H9 (cell line): Measurements from ENCODE around the gene DNAJC11. TPM values are rescaled to one million over a fixed set of nuclear protein-coding genes. Genes with fewer than 3 reads are reported as not detected.

Experiments used
- DNase-seq: peaks from one replicate; pipeline ENCODE4 v3.0.0-alpha.2; 2017
- H2AFZ ChIP-seq: one replicate; pipeline ENCODE4 v1.6.1; 2013; ENCODE audit warnings: mild to moderate bottlenecking, low read length, control low read depth, moderate library complexity
- H2AK5ac ChIP-seq: 2 replicates; pipeline ENCODE4 v1.6.1; 2013; ENCODE audit warnings: low read length, control low read depth, mixed read lengths; ENCODE audit not compliant: insufficient read length
- H2BK120ac ChIP-seq: one replicate; pipeline ENCODE4 v1.6.1; 2013; ENCODE audit warnings: low read depth, mild to moderate bottlenecking, low read length, control low read depth, inconsistent platforms; ENCODE audit not compliant: poor library complexity, severe bottlenecking
- H2BK12ac ChIP-seq: 2 replicates; pipeline ENCODE4 v1.6.1; 2013; ENCODE audit warnings: low read length, control low read depth, mixed read lengths, low read depth; ENCODE audit not compliant: insufficient read length
- H2BK15ac ChIP-seq: 2 replicates; pipeline ENCODE4 v1.6.1; 2013; ENCODE audit warnings: low read depth, low read length, control low read depth
- H2BK20ac ChIP-seq: one replicate; pipeline ENCODE4 v1.6.1; 2013; ENCODE audit warnings: low read depth, mild to moderate bottlenecking, low read length, control low read depth, inconsistent platforms; ENCODE audit not compliant: poor library complexity, severe bottlenecking
- H2BK5ac ChIP-seq: 2 replicates; pipeline ENCODE4 v1.6.1; 2013; ENCODE audit warnings: low read length, control low read depth, mixed read lengths; ENCODE audit not compliant: insufficient read length
- H3K14ac ChIP-seq: 2 replicates; pipeline ENCODE4 v1.6.1; 2013; ENCODE audit warnings: low read length, control low read depth; ENCODE audit not compliant: insufficient read depth
- H3K18ac ChIP-seq: 2 replicates; pipeline ENCODE4 v1.6.1; 2013; ENCODE audit warnings: low read depth, mild to moderate bottlenecking, mixed read lengths, low read length, control low read depth; ENCODE audit not compliant: insufficient read length
- H3K23ac ChIP-seq: 2 replicates; pipeline ENCODE4 v1.6.1; 2013; ENCODE audit warnings: low read length, control low read depth, mixed read lengths, low read depth; ENCODE audit not compliant: insufficient read length
- H3K23me2 ChIP-seq: 2 replicates; pipeline ENCODE4 v1.6.1; 2013; ENCODE audit warnings: low read depth, mild to moderate bottlenecking, mixed read lengths, low read length, control low read depth; ENCODE audit not compliant: insufficient read length, poor library complexity, severe bottlenecking
- H3K27ac ChIP-seq: 2 replicates; pipeline ENCODE4 v1.5.1; 2013; ENCODE audit warnings: low read length, control low read depth, mixed read lengths, low read depth; ENCODE audit not compliant: insufficient read length
- H3K27me3 ChIP-seq: 2 replicates; pipeline ENCODE4 v1.6.1; 2013; ENCODE audit warnings: low read length, control low read depth, inconsistent platforms; ENCODE audit not compliant: insufficient read depth
- H3K4ac ChIP-seq: 2 replicates; pipeline ENCODE4 v1.6.1; 2013; ENCODE audit warnings: low read depth, mild to moderate bottlenecking, control low read depth, inconsistent platforms, low read length, moderate library complexity
- H3K4me1 ChIP-seq: 2 replicates; pipeline ENCODE4 v1.6.1; 2013; ENCODE audit warnings: low read length, control low read depth, inconsistent platforms; ENCODE audit not compliant: insufficient read depth
- H3K4me2 ChIP-seq: 2 replicates; pipeline ENCODE4 v1.6.1; 2013; ENCODE audit warnings: low read length, control low read depth, mixed read lengths; ENCODE audit not compliant: insufficient read length, insufficient read depth
- H3K56ac ChIP-seq: 2 replicates; pipeline ENCODE4 v1.6.1; 2013; ENCODE audit warnings: low read depth, mild to moderate bottlenecking, mixed read lengths, low read length, control low read depth; ENCODE audit not compliant: insufficient read length
- H3K79me1 ChIP-seq: 2 replicates; pipeline ENCODE4 v1.6.1; 2013; ENCODE audit warnings: low read depth, mild to moderate bottlenecking, moderate library complexity, low read length, control low read depth, inconsistent platforms; ENCODE audit not compliant: insufficient read depth, poor library complexity, severe bottlenecking
- H3K79me2 ChIP-seq: 2 replicates; pipeline ENCODE4 v1.6.1; 2013; ENCODE audit warnings: low read length, control low read depth, inconsistent platforms; ENCODE audit not compliant: insufficient read depth
- H3K9ac ChIP-seq: 2 replicates; pipeline ENCODE4 v1.6.1; 2013; ENCODE audit warnings: low read length, control low read depth, mixed read lengths; ENCODE audit not compliant: insufficient read length; ENCODE audit errors: extremely low read depth
- H3K9me3 ChIP-seq: one replicate; pipeline ENCODE4 v1.6.1; 2013; ENCODE audit warnings: low read depth, low read length, inconsistent platforms; ENCODE audit not compliant: control insufficient read depth
- H3T11ph ChIP-seq: one replicate; pipeline ENCODE4 v1.6.1; 2013; ENCODE audit warnings: mild to moderate bottlenecking, low read length, control low read depth, inconsistent platforms
- H4K20me1 ChIP-seq: one replicate; pipeline ENCODE4 v1.6.1; 2013; ENCODE audit not compliant: control insufficient read depth, insufficient read length, insufficient read depth
- H4K5ac ChIP-seq: 2 replicates; pipeline ENCODE4 v1.6.1; 2013; ENCODE audit warnings: low read depth, mild to moderate bottlenecking, mixed read lengths, low read length, control low read depth; ENCODE audit not compliant: insufficient read length
- H4K8ac ChIP-seq: replicated peaks from 2 replicates; pipeline ENCODE4 v1.6.1; 2013; ENCODE audit warnings: low read length, control low read depth, mixed read lengths, low read depth; ENCODE audit not compliant: insufficient read length
- H4K91ac ChIP-seq: 2 replicates; pipeline ENCODE4 v1.6.1; 2013; ENCODE audit warnings: low read depth, mild to moderate bottlenecking, moderate library complexity, mixed read lengths, low read length, control low read depth; ENCODE audit not compliant: insufficient read length
- H3K27ac Mint-ChIP-seq, 3 experiments: 2 replicates in 2 of 3; 3 replicates in 1 of 3; pipeline ENCODE4 v1.8.0; 2020 to 2021; ENCODE audit warnings: mixed read lengths in 3 of 3, mild to moderate bottlenecking in 1 of 3, moderate library complexity in 1 of 3
- H3K27me3 Mint-ChIP-seq: 2 replicates; pipeline ENCODE4 v1.8.0; 2021; ENCODE audit warnings: low read depth, mild to moderate bottlenecking, moderate library complexity, mixed read lengths
- H3K36me3 Mint-ChIP-seq, 3 experiments: 2 replicates in 2 of 3; 3 replicates in 1 of 3; pipeline ENCODE4 v1.8.0; 2020 to 2021; ENCODE audit warnings: low read depth in 3 of 3, mixed read lengths in 3 of 3; ENCODE audit not compliant: insufficient read depth in 1 of 3
- H3K4me1 Mint-ChIP-seq, 2 experiments: 2 replicates each; pipeline ENCODE4 v1.8.0; 2020; ENCODE audit warnings: mixed read lengths in 2 of 2
- H3K4me3 Mint-ChIP-seq, 2 experiments: 2 replicates in 1 of 2; 3 replicates in 1 of 2; pipeline ENCODE4 v1.8.0; 2020 to 2021; ENCODE audit warnings: mild to moderate bottlenecking in 2 of 2, mixed read lengths in 2 of 2, moderate library complexity in 1 of 2
- H3K9me3 Mint-ChIP-seq, 2 experiments: 2 replicates in 1 of 2; 3 replicates in 1 of 2; pipeline ENCODE4 v1.8.0; 2020; ENCODE audit warnings: mild to moderate bottlenecking in 2 of 2, mixed read lengths in 2 of 2, moderate library complexity in 1 of 2
- WGBS: extraction: QIAGEN DNeasy Blood & Tissue Kit; methylation state at CpG from one replicate; pipeline ENCODE4 v1.1.7; 2013; ENCODE audit warnings: missing lambda C conversion rate, low lambda C conversion rate, mixed read lengths; ENCODE audit not compliant: insufficient read length; ENCODE audit errors: extremely low coverage; 5-methylcytosine and 5-hydroxymethylcytosine counted together
- total RNA-seq: library from RNA; stranded (reverse); gene quantifications from 2 replicates; pipeline ENCODE4 v1.2.1, GENCODE V29; 2021
- TF ChIP-seq, protein P1 (sequence below): fragments of 200-600 bp; sonication (generic); conservative IDR thresholded peaks from 3 replicates; pipeline ENCODE4 v1.8.0; 2021; ENCODE audit warnings: antibody characterized with exemption, mild to moderate bottlenecking

DNAJC11 gene
- total RNA-seq, 1 experiment from 2014 or later: 88.5 TPM

DNA sequence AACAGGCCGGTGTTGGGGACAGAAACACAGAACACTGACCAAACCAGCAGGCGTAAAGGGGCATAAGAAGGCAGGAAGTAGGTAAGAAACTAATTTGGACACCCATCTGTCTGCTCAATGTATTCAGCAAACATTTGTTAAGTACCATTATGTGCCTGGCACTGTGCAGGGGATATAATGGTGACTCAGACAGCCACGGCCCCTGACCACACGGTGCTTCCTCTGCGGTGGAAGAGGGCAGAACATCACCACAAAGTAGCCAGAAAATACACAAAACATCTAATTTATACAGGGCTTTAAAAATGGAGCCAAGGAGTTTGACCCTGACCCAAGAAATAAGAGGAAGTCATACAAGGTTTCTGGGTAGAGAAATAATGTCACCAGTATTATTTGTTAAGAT lies 12.9 kb downstream of the DNAJC11 start:
- no peaks in the 10 kb centered on the region for H4K20me1 ChIP-seq
- no peak overlapping the region for H4K5ac ChIP-seq
- no peak overlapping the region for H3K56ac ChIP-seq
- H3K4me1 Mint-ChIP-seq: peaks cover 17 to 20% of the 10 kb centered on the region in 2 experiments
- H3T11ph ChIP-seq: no peak overlapping the region
- no peak overlapping the region for H2BK5ac ChIP-seq
- TF ChIP-seq, protein P1, sequence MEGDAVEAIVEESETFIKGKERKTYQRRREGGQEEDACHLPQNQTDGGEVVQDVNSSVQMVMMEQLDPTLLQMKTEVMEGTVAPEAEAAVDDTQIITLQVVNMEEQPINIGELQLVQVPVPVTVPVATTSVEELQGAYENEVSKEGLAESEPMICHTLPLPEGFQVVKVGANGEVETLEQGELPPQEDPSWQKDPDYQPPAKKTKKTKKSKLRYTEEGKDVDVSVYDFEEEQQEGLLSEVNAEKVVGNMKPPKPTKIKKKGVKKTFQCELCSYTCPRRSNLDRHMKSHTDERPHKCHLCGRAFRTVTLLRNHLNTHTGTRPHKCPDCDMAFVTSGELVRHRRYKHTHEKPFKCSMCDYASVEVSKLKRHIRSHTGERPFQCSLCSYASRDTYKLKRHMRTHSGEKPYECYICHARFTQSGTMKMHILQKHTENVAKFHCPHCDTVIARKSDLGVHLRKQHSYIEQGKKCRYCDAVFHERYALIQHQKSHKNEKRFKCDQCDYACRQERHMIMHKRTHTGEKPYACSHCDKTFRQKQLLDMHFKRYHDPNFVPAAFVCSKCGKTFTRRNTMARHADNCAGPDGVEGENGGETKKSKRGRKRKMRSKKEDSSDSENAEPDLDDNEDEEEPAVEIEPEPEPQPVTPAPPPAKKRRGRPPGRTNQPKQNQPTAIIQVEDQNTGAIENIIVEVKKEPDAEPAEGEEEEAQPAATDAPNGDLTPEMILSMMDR: no peak
- no peak overlapping the region for H2BK120ac ChIP-seq
- H3K4me2 ChIP-seq: no peak overlapping the region
- H3K27ac Mint-ChIP-seq: peak overlapping the region in 1 of 3 experiments; percentile 72; a peak in 3 of 7 replicates
- no peaks in the 10 kb centered on the region for H3K23me2 ChIP-seq
- H2BK15ac ChIP-seq: no peak overlapping the region
- no peaks in the 10 kb centered on the region for H3K9me3 Mint-ChIP-seq
- H4K91ac ChIP-seq: no peak overlapping the region
- no peaks in the 10 kb centered on the region; the same call in 1 of the 2 replicates for H3K27me3 ChIP-seq
- no peak overlapping the region for H3K4ac ChIP-seq
- no peaks in the 10 kb centered on the region for H3K9me3 ChIP-seq
- no peak overlapping the region for H3K27ac ChIP-seq
- no peak overlapping the region for H3K23ac ChIP-seq
- H3K27me3 Mint-ChIP-seq: no peaks in the 10 kb centered on the region
- WGBS: no CpG with 5 or more reads among the region's 5 CpGs
- no peak overlapping the region for H2BK20ac ChIP-seq
- H3K4me1 ChIP-seq: peaks cover 7% of the 10 kb centered on the region
- H2AK5ac ChIP-seq: no peak overlapping the region
- no peak overlapping the region for H4K8ac ChIP-seq
- H3K36me3 Mint-ChIP-seq: peaks cover 3 to 13% (median 9%) of the 10 kb centered on the region in 3 experiments; a peak in 6 of 7 replicates
- H3K18ac ChIP-seq: no peak overlapping the region
- H3K14ac ChIP-seq: no peak overlapping the region
- H2AFZ ChIP-seq: no peak overlapping the region
- H3K4me3 Mint-ChIP-seq: no peak overlapping the region
- peaks cover 30% of the 10 kb centered on the region for H3K79me1 ChIP-seq
- no peak for DNase-seq
- H3K79me2 ChIP-seq: peaks cover 32% of the 10 kb centered on the region; the same call in 1 of the 2 replicates
- H3K9ac ChIP-seq: no peak overlapping the region
- no peak overlapping the region for H2BK12ac ChIP-seq
